A673 (cell line): ENCODE results near the gene HIP1.

Experiments used
- CTCF ChIP-seq: fragments of 300-800, 200-600 bp; sonication (generic); conservative IDR thresholded peaks from 2 replicates; pipeline ENCODE4 v1.5.1; 2017; ENCODE audit warnings: low read depth, mild to moderate bottlenecking, antibody characterized with exemption, low read length, moderate library complexity, mixed read lengths
- EZH2 ChIP-seq: fragments of 200-600 bp; sonication (generic); IDR thresholded peaks from 2 replicates; pipeline ENCODE4 v1.6.1; 2017; ENCODE audit warnings: borderline replicate concordance, low read depth, mild to moderate bottlenecking, mixed read lengths, antibody characterized with exemption, low read length; ENCODE audit not compliant: poor library complexity, severe bottlenecking

- no peak for TF ChIP-seq CTCF
- TF ChIP-seq EZH2 = no peak
Measured at GRCh38 chr7:75772081-75773077, 33.6 kb upstream of the HIP1 start, which contains the start of gene CCL26.
